Subcutaneous abdominal adipose tissue (tissue), 5 donors: ENCODE data around the gene C6orf52.

Experiments used
- H3K27ac ChIP-seq: one replicate; pipeline ENCODE4 v1.7.0; 2013; ENCODE audit warnings: low read depth, mild to moderate bottlenecking, inconsistent platforms, low read length, moderate library complexity
- H3K27me3 ChIP-seq, 5 donors: one replicate each; pipeline ENCODE4 v1.7.0; 2013; ENCODE audit warnings: low read length in 5 of 5, inconsistent platforms in 1 of 5; ENCODE audit not compliant: control insufficient read depth in 5 of 5, insufficient read depth in 4 of 5
- H3K36me3 ChIP-seq, 5 donors: one replicate each; pipeline ENCODE4 v1.7.0; 2013; ENCODE audit warnings: low read length in 5 of 5; ENCODE audit not compliant: control insufficient read depth in 5 of 5, insufficient read depth in 5 of 5
- H3K4me1 ChIP-seq, 5 donors: one replicate each; pipeline ENCODE4 v1.7.0; 2013; ENCODE audit warnings: low read length in 5 of 5, mild to moderate bottlenecking in 3 of 5, moderate library complexity in 1 of 5; ENCODE audit not compliant: control insufficient read depth in 5 of 5, insufficient read depth in 5 of 5
- H3K4me3 ChIP-seq, 5 donors: one replicate each; pipeline ENCODE4 v1.7.0; 2013; ENCODE audit warnings: low read length in 5 of 5, low read depth in 1 of 5
- H3K9ac ChIP-seq, 5 donors: one replicate each; pipeline ENCODE4 v1.7.0; 2013; ENCODE audit warnings: low read length in 5 of 5, mild to moderate bottlenecking in 4 of 5, moderate library complexity in 3 of 5
- H3K9me3 ChIP-seq, 5 donors: one replicate each; pipeline ENCODE4 v1.7.0; 2013; ENCODE audit warnings: low read length in 5 of 5; ENCODE audit not compliant: control insufficient read depth in 5 of 5
- donor health status: healthy.
- donor health status: healthy.
- donor health status: healthy.
- donor health status: healthy.
- donor health status: healthy.

The C6orf52 gene

GRCh38 chr6:10626154-10626741, 68.2 kb downstream of the C6orf52 start:
- Histone ChIP-seq H3K4me3 (no peak overlapping the region), H3K4me1 (no peaks in the 10 kb centered on the region), H3K27me3 (no peaks in the 10 kb centered on the region), H3K27ac (no peak overlapping the region), H3K9me3 (no peaks in the 10 kb centered on the region), H3K36me3 (no peaks in the 10 kb centered on the region), H3K9ac (no peak overlapping the region)

GRCh38 chr6:10624836-10625235, 69.6 kb downstream of the C6orf52 start:
- no peak overlapping the region for H3K4me3 ChIP-seq
- no peaks in the 10 kb centered on the region for H3K36me3 ChIP-seq
- H3K27me3 ChIP-seq = no peaks in the 10 kb centered on the region
- no peaks in the 10 kb centered on the region for H3K4me1 ChIP-seq
- no peaks in the 10 kb centered on the region for H3K9me3 ChIP-seq
- no peak overlapping the region for H3K27ac ChIP-seq
- no peak overlapping the region for H3K9ac ChIP-seq

DNA sequence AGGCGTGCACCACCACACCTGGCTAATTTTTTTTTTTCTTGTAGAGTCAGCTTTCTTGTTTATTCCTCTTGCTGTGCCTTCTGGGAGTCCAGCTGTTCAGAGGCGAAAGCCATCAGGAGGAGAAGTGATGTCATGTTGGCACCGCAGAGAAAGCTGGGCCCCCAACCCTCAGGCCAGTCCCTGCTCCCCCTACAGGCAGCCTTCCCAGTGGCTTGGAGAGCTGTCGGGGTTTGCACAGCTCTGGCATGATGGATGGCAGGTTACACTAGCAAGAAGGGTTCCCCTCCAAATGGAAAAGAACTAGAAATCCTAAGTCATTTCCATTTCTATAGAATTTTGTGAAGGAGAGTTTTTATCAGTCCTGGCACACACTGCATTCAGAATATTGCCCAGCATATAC, 72.6 kb downstream of the C6orf52 start:
- Histone ChIP-seq H3K9me3 (no peaks in the 10 kb centered on the region), H3K4me3 (no peak overlapping the region), H3K27me3 (no peaks in the 10 kb centered on the region), H3K36me3 (no peaks in the 10 kb centered on the region), H3K9ac (no peak overlapping the region), H3K27ac (no peak overlapping the region), H3K4me1 (no peaks in the 10 kb centered on the region)
